H1 (cell line): ENCODE measurements around the gene PARD3. TPM values are rescaled to one million over a fixed set of nuclear protein-coding genes. Genes with fewer than 3 reads are reported as not detected.

Source experiments
- CREB1 ChIP-seq: IDR thresholded peaks from 2 replicates; pipeline ENCODE4 v1.6.1; 2012; ENCODE audit warnings: inconsistent platforms
- RFX5 ChIP-seq: IDR thresholded peaks from 2 replicates; pipeline ENCODE4 v1.6.1; 2011; ENCODE audit warnings: low read depth, low read length, improper control_type of control experiment, borderline replicate concordance
- polyA plus RNA-seq, 7 experiments: library from polyadenylated mRNA; depleted of rRNA in 3 of 7; stranded (reverse) in 5 of 7; unstranded in 2 of 7; fragments of >200 nt in 5 of 7; fragments of 200-250 nt in 2 of 7; gene quantifications; 1 replicate in 5 of 7; 2 replicates in 1 of 7; 4 replicates in 1 of 7; pipeline versions ENCODE4 v1.2.1 to v1.2.3, GENCODE V29; 2011 to 2013; ENCODE audit warnings: missing spikeins in 2 of 7, mixed read lengths in 2 of 7
- total RNA-seq: library from RNA; stranded (reverse); fragmentation: NEBNext Ultra II Directional; extraction: Animal tissue kit (Norgen Biotek cat#: 25700); gene quantifications from 2 replicates; pipeline ENCODE4 v1.2.1, GENCODE V29; 2021

PARD3 gene
- total and polyA plus RNA-seq, 2 of the 8 experiments (the other 6 are each of a cell fraction or from before 2014, with no cell fraction given), result 19.7 to 49.1 TPM

DNA sequence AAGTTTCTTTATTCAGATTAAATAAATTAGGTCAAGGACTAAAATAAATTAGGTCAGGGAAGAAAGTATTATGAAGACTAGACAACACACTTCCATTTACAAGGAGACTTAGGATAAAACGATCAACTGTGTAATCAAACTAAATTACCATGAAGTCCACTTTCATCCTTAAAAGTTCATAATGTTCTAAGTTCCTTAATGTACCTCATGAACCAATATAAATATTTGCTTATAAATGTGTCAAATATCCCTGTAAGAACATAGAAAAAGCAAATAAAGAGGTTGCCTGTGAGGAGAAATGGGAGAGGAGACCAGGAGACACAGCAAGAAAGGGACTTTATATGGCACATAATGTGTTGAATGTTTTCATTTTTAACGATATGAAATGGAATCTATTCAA is 345.6 kb downstream of the PARD3 start (continued):
- TF ChIP-seq CREB1, result no peak
- no peak for TF ChIP-seq RFX5
